HepG2 (cell line): ENCODE measurements around the gene THSD1. TPM values are rescaled to one million over a fixed set of nuclear protein-coding genes. Genes with fewer than 3 reads are reported as not detected.

ENCODE experiments used
- ATF1 ChIP-seq: IDR thresholded peaks from 2 replicates; pipeline ENCODE4 v1.6.1; 2016; ENCODE audit warnings: mild to moderate bottlenecking, control low read depth
- CENPX ChIP-seq: sonication (generic); formaldehyde crosslinking; IDR thresholded peaks from 2 replicates; pipeline ENCODE4 v1.9.0; 2021; ENCODE audit warnings: mild to moderate bottlenecking, missing genetic modification reagents, moderate library complexity
- DBP ChIP-seq: sonication (generic); formaldehyde crosslinking; IDR thresholded peaks from 2 replicates; pipeline ENCODE4 v1.4.0; 2020; ENCODE audit warnings: missing genetic modification reagents; ENCODE audit errors: not compliant biosample characterization
- KDM5B ChIP-seq: sonication (generic); formaldehyde crosslinking; IDR thresholded peaks from 2 replicates; pipeline ENCODE4 v1.4.0; 2020; ENCODE audit warnings: missing genetic modification reagents, mild to moderate bottlenecking, borderline replicate concordance
- MAFK ChIP-seq, 2 experiments: IDR thresholded peaks in 1 of 2; conservative IDR thresholded peaks in 1 of 2; 2 replicates each; pipeline ENCODE4 v1.6.1; 2011; ENCODE audit warnings: improper control_type of control experiment in 2 of 2, low read length in 2 of 2
- MAZ ChIP-seq, 2 experiments: sonication (generic) in 1 of 2; formaldehyde crosslinking in 1 of 2; IDR thresholded peaks; 2 replicates each; pipeline versions ENCODE4 v1.5.0 to v1.6.1; 2012 to 2020; ENCODE audit warnings: low read depth in 2 of 2, mild to moderate bottlenecking in 2 of 2, borderline replicate concordance in 1 of 2, improper control_type of control experiment in 1 of 2, low read length in 1 of 2, missing genetic modification reagents in 1 of 2, moderate library complexity in 1 of 2
- NFE2L1 ChIP-seq: sonication (generic); formaldehyde crosslinking; IDR thresholded peaks from 2 replicates; pipeline ENCODE4 v1.4.0; 2020; ENCODE audit warnings: missing genetic modification reagents, mild to moderate bottlenecking, borderline replicate concordance
- POLR2G ChIP-seq: fragments of 200-400 bp; formaldehyde crosslinking; IDR thresholded peaks from 2 replicates; pipeline ENCODE4 v1.6.1; 2018; ENCODE audit warnings: mild to moderate bottlenecking, low read depth, low read length, moderate library complexity
- RAD21 ChIP-seq: fragments of 450-650 bp; formaldehyde crosslinking; IDR thresholded peaks from 2 replicates; pipeline ENCODE4 v1.5.0; 2020; ENCODE audit warnings: mild to moderate bottlenecking
- SRY ChIP-seq: sonication (generic); formaldehyde crosslinking; IDR thresholded peaks from 2 replicates; pipeline ENCODE4 v1.8.0; 2022; ENCODE audit warnings: mild to moderate bottlenecking, missing genetic modification reagents
- TFAP4 ChIP-seq: sonication (generic); IDR thresholded peaks from 2 replicates; pipeline ENCODE4 v1.6.1; 2016; ENCODE audit warnings: low read depth, borderline replicate concordance
- ZNF142 ChIP-seq: sonication (generic); formaldehyde crosslinking; IDR thresholded peaks from 2 replicates; pipeline ENCODE4 v1.4.0; 2020; ENCODE audit warnings: missing genetic modification reagents
- ZNF331 ChIP-seq: sonication (generic); formaldehyde crosslinking; IDR thresholded peaks from 2 replicates; pipeline ENCODE4 v1.4.0; 2020; ENCODE audit warnings: missing genetic modification reagents
- ZNF44 ChIP-seq: sonication (generic); formaldehyde crosslinking; IDR thresholded peaks from 2 replicates; pipeline ENCODE4 v1.5.1; 2020; ENCODE audit warnings: mild to moderate bottlenecking, missing genetic modification reagents
- ZNF597 ChIP-seq: sonication (generic); formaldehyde crosslinking; IDR thresholded peaks from 2 replicates; pipeline ENCODE4 v1.5.0; 2020; ENCODE audit warnings: missing genetic modification reagents
- ZNF704 ChIP-seq: sonication (generic); formaldehyde crosslinking; IDR thresholded peaks from 2 replicates; pipeline ENCODE4 v1.8.1; 2023; ENCODE audit warnings: mild to moderate bottlenecking, inconsistent platforms, moderate library complexity, missing genetic modification reagents, borderline replicate concordance
- ZNF713 ChIP-seq: sonication (generic); formaldehyde crosslinking; IDR thresholded peaks from 2 replicates; pipeline ENCODE4 v1.4.0; 2020; ENCODE audit warnings: mild to moderate bottlenecking, missing genetic modification reagents
- ZNF766 ChIP-seq: sonication (generic); formaldehyde crosslinking; IDR thresholded peaks from 2 replicates; pipeline ENCODE4 v1.5.0; 2020; ENCODE audit warnings: missing genetic modification reagents, borderline replicate concordance
- polyA plus RNA-seq, 8 experiments: library from polyadenylated mRNA; depleted of rRNA in 3 of 8; stranded (reverse) in 7 of 8; unstranded in 1 of 8; fragments of >200 nt; fragmentation: Illumina TruSeq in 4 of 8; extraction: Trizol in 4 of 8; gene quantifications; 2 replicates each; pipeline versions ENCODE4 v1.2.1 to v1.2.3, GENCODE V29; 2011 to 2016; ENCODE audit warnings: low read depth in 4 of 8, missing spikeins in 1 of 8, mixed read lengths in 1 of 8; ENCODE audit not compliant: insufficient read depth in 1 of 8
- total RNA-seq, 5 experiments: library from RNA; depleted of rRNA; stranded (reverse); fragments of >200 nt; fragmentation: Illumina TruSeq; extraction: Trizol; gene quantifications; 2 replicates each; pipeline ENCODE4 v1.2.3, GENCODE V29; 2016; ENCODE audit warnings: low read depth in 1 of 5

THSD1 gene
- total and polyA plus RNA-seq, 2 of the 13 experiments (the other 11 are each of a cell fraction or from before 2014, with no cell fraction given), result 0.11 to 0.15 TPM

- TF ChIP-seq SRY (peak; percentile 90), RAD21 (CRISPR knock-in tag) (peak; percentile 95), ZNF597 (no peak), KDM5B (peak; percentile 87; the same call in 1 of the 2 replicates), DBP (CRISPR knock-in tag) (no peak), CENPX (CRISPR knock-in tag) (no peak), MAFK (conservative IDR thresholded peaks at IDR 0.05 in 1 of 2, IDR thresholded peaks at IDR 0.05 in 1 of 2; ENCODE audit: low read length in 2 of 2) (no peak), MAZ (IDR thresholded peaks at IDR 0.05; ENCODE audit: borderline replicate concordance, low read depth, low read length) (peak; percentile 95), MAZ (CRISPR knock-in tag; IDR thresholded peaks at IDR 0.05; ENCODE audit: low read depth) (peak; percentile 97), ZNF704 (CRISPR knock-in tag) (0 out of 2 replicates have a peak, but pooled peaks have one; percentile 21), ZNF331 (CRISPR knock-in tag) (peak; percentile 78), NFE2L1 (CRISPR knock-in tag) (no peak), TFAP4 (peak; percentile 62; the same call in 1 of the 2 replicates), ATF1 (CRISPR knock-in tag) (no peak), ZNF142 (CRISPR knock-in tag) (peak; percentile 90), ZNF713 (no peak), POLR2G (peak; percentile 92), ZNF44 (peak; percentile 73; the same call in 1 of the 2 replicates), ZNF766 (CRISPR knock-in tag) (0 out of 2 replicates have a peak, but pooled peaks have one; percentile 33)
Measured at GRCh38 chr13:52450012-52450792, 44.2 kb upstream of the THSD1 start, which contains the start of gene VPS36 (continued).
